GM21515 (cell line): ENCODE results near the gene AKAP13.

Experiments
- ATAC-seq: cut with Tn5 transposase; IDR thresholded peaks from one replicate; pipeline ENCODE4 v1.9.1; 2021; ENCODE audit not compliant: unreplicated experiment

AKAP13 gene

GRCh38 chr15:85619992-85620689 is 239.7 kb downstream of the AKAP13 start:
- ATAC-seq, result no peak

GRCh38 chr15:85620690-85621049 is 240.3 kb downstream of the AKAP13 start:
- no peak for ATAC-seq

GRCh38 chr15:85621094-85621493 is 240.7 kb downstream of the AKAP13 start:
- ATAC-seq, result no peak

- no peak for ATAC-seq
These were observed 241.9 kb downstream of the AKAP13 start for GRCh38 chr15:85622221-85622831.

GRCh38 chr15:85623315-85624049 is 243.1 kb downstream of the AKAP13 start:
- no peak for ATAC-seq

- ATAC-seq, result no peak
These were observed 243.9 kb downstream of the AKAP13 start for GRCh38 chr15:85624291-85624801.

- peak; percentile 19 for ATAC-seq
These were observed 244.9 kb downstream of the AKAP13 start for GRCh38 chr15:85625166-85625830.

- peak; percentile 64 for ATAC-seq
These were observed 245.5 kb downstream of the AKAP13 start for GRCh38 chr15:85625856-85626255.

GRCh38 chr15:85627213-85627935 is 247.0 kb downstream of the AKAP13 start:
- no peak for ATAC-seq

- no peak for ATAC-seq
These were observed 249.9 kb downstream of the AKAP13 start for GRCh38 chr15:85630311-85630710.

GRCh38 chr15:85631018-85631417 is 250.6 kb downstream of the AKAP13 start:
- ATAC-seq, result no peak

- ATAC-seq, result no peak
These were observed 251.6 kb downstream of the AKAP13 start for GRCh38 chr15:85632014-85632413.

- ATAC-seq, result no peak
These were observed 253.5 kb downstream of the AKAP13 start for GRCh38 chr15:85633859-85634258.

- no peak for ATAC-seq
These were observed 255.9 kb downstream of the AKAP13 start for GRCh38 chr15:85636351-85636750.

- no peak for ATAC-seq
These were observed 259.5 kb downstream of the AKAP13 start for GRCh38 chr15:85639752-85640381.

- no peak for ATAC-seq
These were observed 261.8 kb downstream of the AKAP13 start for GRCh38 chr15:85642065-85642692.

- no peak for ATAC-seq
These were observed 262.3 kb downstream of the AKAP13 start for GRCh38 chr15:85642693-85643066.

- ATAC-seq, result peak; percentile 79
These were observed 266.2 kb downstream of the AKAP13 start for GRCh38 chr15:85646538-85647091.

- ATAC-seq, result no peak
These were observed 269.0 kb downstream of the AKAP13 start for GRCh38 chr15:85649372-85649771.

- no peak for ATAC-seq
These were observed 271.1 kb downstream of the AKAP13 start for GRCh38 chr15:85651548-85651947.
